ENCODE results near the gene PLEKHG5.

- TF ChIP-seq, protein P1, sequence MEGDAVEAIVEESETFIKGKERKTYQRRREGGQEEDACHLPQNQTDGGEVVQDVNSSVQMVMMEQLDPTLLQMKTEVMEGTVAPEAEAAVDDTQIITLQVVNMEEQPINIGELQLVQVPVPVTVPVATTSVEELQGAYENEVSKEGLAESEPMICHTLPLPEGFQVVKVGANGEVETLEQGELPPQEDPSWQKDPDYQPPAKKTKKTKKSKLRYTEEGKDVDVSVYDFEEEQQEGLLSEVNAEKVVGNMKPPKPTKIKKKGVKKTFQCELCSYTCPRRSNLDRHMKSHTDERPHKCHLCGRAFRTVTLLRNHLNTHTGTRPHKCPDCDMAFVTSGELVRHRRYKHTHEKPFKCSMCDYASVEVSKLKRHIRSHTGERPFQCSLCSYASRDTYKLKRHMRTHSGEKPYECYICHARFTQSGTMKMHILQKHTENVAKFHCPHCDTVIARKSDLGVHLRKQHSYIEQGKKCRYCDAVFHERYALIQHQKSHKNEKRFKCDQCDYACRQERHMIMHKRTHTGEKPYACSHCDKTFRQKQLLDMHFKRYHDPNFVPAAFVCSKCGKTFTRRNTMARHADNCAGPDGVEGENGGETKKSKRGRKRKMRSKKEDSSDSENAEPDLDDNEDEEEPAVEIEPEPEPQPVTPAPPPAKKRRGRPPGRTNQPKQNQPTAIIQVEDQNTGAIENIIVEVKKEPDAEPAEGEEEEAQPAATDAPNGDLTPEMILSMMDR (IDR thresholded peaks at IDR 0.05): no peak
- TF ChIP-seq POLR2A (IDR thresholded peaks at IDR 0.05): no peak
Observed at GRCh38 chr1:6467744-6468688, 23.5 kb downstream of the PLEKHG5 start.

All from lower leg skin (tissue), 3 donors.